Measurements from ENCODE around the gene MAPK8IP2. TPM values are rescaled to one million over a fixed set of nuclear protein-coding genes. Genes with fewer than 3 reads are reported as not detected.

The MAPK8IP2 gene
- total and polyA plus RNA-seq, 2 of the 13 experiments (the other 11 are each of a cell fraction or from before 2014, with no cell fraction given), result 1.3 to 2.6 TPM

- TF ChIP-seq, protein P1, sequence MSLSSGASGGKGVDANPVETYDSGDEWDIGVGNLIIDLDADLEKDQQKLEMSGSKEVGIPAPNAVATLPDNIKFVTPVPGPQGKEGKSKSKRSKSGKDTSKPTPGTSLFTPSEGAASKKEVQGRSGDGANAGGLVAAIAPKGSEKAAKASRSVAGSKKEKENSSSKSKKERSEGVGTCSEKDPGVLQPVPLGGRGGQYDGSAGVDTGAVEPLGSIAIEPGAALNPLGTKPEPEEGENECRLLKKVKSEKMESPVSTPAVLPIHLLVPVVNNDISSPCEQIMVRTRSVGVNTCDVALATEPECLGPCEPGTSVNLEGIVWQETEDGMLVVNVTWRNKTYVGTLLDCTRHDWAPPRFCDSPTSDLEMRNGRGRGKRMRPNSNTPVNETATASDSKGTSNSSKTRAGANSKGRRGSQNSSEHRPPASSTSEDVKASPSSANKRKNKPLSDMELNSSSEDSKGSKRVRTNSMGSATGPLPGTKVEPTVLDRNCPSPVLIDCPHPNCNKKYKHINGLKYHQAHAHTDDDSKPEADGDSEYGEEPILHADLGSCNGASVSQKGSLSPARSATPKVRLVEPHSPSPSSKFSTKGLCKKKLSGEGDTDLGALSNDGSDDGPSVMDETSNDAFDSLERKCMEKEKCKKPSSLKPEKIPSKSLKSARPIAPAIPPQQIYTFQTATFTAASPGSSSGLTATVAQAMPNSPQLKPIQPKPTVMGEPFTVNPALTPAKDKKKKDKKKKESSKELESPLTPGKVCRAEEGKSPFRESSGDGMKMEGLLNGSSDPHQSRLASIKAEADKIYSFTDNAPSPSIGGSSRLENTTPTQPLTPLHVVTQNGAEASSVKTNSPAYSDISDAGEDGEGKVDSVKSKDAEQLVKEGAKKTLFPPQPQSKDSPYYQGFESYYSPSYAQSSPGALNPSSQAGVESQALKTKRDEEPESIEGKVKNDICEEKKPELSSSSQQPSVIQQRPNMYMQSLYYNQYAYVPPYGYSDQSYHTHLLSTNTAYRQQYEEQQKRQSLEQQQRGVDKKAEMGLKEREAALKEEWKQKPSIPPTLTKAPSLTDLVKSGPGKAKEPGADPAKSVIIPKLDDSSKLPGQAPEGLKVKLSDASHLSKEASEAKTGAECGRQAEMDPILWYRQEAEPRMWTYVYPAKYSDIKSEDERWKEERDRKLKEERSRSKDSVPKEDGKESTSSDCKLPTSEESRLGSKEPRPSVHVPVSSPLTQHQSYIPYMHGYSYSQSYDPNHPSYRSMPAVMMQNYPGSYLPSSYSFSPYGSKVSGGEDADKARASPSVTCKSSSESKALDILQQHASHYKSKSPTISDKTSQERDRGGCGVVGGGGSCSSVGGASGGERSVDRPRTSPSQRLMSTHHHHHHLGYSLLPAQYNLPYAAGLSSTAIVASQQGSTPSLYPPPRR (CRISPR knock-in tag; IDR thresholded peaks at IDR 0.05; ENCODE audit: borderline replicate concordance), result peak; percentile 87
- TF ChIP-seq ZNF205 (CRISPR knock-in tag; IDR thresholded peaks at IDR 0.05) (0 out of 2 replicates have a peak, but pooled peaks have one; percentile 56), NCOA1 (CRISPR knock-in tag; IDR thresholded peaks at IDR 0.05) (no peak), HMG20A (CRISPR knock-in tag; IDR thresholded peaks at IDR 0.05; ENCODE audit: borderline replicate concordance) (peak; percentile 77; the same call in 1 of the 2 replicates), ZNF777 (CRISPR knock-in tag; IDR thresholded peaks at IDR 0.05) (peak; percentile 58), FOXC1 (CRISPR knock-in tag; IDR thresholded peaks at IDR 0.05; ENCODE audit: borderline replicate concordance) (peak; percentile 40; the same call in 1 of the 2 replicates), ZNF20 (CRISPR knock-in tag; IDR thresholded peaks at IDR 0.05) (no peak), ZBTB38 (CRISPR knock-in tag; IDR thresholded peaks at IDR 0.05) (peak; percentile 83), ZNF556 (CRISPR knock-in tag; IDR thresholded peaks at IDR 0.05; ENCODE audit: borderline replicate concordance) (no peak; the same call in 1 of the 2 replicates), ZNF775 (CRISPR knock-in tag; IDR thresholded peaks at IDR 0.05; ENCODE audit: borderline replicate concordance) (no peak), ZNF629 (CRISPR knock-in tag; conservative IDR thresholded peaks at IDR 0.05) (0 out of 2 replicates have a peak, but pooled peaks have one; percentile 9), MLX (CRISPR knock-in tag; IDR thresholded peaks at IDR 0.05) (peak; percentile 98), EP300 (IDR thresholded peaks at IDR 0.05; ENCODE audit: low read depth in 2 of 2, low read length in 2 of 2) (peak; percentile 24 to 86; a peak in 3 of 4 replicates), EP300 (CRISPR knock-in tag; IDR thresholded peaks at IDR 0.05; ENCODE audit: borderline replicate concordance) (peak; percentile 53; the same call in 1 of the 2 replicates), ZFP36L2 (CRISPR knock-in tag; IDR thresholded peaks at IDR 0.05) (no peak), RORA (CRISPR knock-in tag; IDR thresholded peaks at IDR 0.05) (no peak), PHF5A (CRISPR knock-in tag; IDR thresholded peaks at IDR 0.05; ENCODE audit: low read depth, unreplicated experiment) (no peak), FOXO4 (CRISPR knock-in tag; conservative IDR thresholded peaks at IDR 0.05) (no peak), ZC3H13 (CRISPR knock-in tag; IDR thresholded peaks at IDR 0.05) (no peak), MTF2 (CRISPR knock-in tag; IDR thresholded peaks at IDR 0.05; ENCODE audit: borderline replicate concordance) (no peak), HCFC1 (IDR thresholded peaks at IDR 0.05; ENCODE audit: low read depth, low read length) (no peak), ZNF180 (CRISPR knock-in tag; IDR thresholded peaks at IDR 0.05; ENCODE audit: borderline replicate concordance, low read depth) (no peak), ZNF781 (CRISPR knock-in tag; IDR thresholded peaks at IDR 0.05; ENCODE audit: borderline replicate concordance, not compliant biosample characterization) (no peak)
Observed at GRCh38 chr22:50641696-50642607, 41.4 kb downstream of the MAPK8IP2 start (continued).
